ENCODE data around the gene USP20.

DNA sequence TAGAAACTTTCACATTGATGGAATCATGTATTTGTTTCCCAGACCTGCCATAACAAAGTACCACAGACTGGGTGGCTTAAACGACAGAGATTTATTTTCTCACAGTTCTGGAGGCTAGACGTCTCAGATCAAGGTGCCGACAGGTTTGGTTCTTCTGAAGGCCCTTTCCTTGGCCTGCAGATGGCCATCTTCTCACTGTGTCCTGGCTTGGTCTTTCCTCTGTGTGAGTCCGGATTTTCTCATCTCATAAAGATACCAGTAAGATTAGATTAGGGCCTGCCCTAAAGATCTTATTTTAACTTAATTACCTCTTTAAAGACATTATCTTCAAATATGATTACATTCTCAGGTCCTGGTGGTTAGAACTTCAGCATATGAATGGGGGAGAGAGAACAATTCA, 5.8 kb downstream of the USP20 start:
- no peak for TF ChIP-seq POLR2A (IDR thresholded peaks at IDR 0.05)
- TF ChIP-seq, protein P1, sequence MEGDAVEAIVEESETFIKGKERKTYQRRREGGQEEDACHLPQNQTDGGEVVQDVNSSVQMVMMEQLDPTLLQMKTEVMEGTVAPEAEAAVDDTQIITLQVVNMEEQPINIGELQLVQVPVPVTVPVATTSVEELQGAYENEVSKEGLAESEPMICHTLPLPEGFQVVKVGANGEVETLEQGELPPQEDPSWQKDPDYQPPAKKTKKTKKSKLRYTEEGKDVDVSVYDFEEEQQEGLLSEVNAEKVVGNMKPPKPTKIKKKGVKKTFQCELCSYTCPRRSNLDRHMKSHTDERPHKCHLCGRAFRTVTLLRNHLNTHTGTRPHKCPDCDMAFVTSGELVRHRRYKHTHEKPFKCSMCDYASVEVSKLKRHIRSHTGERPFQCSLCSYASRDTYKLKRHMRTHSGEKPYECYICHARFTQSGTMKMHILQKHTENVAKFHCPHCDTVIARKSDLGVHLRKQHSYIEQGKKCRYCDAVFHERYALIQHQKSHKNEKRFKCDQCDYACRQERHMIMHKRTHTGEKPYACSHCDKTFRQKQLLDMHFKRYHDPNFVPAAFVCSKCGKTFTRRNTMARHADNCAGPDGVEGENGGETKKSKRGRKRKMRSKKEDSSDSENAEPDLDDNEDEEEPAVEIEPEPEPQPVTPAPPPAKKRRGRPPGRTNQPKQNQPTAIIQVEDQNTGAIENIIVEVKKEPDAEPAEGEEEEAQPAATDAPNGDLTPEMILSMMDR (IDR thresholded peaks at IDR 0.05) = no peak

All from upper lobe of left lung (tissue), 4 donors.